COLO668 (cell line): Measurements from ENCODE around the gene AREG.

Experiments
- DNase-seq: peaks from one replicate; lab custom pipeline; 2025; ENCODE audit not compliant: unreplicated experiment; lab: John Stamatoyannopoulos, UW

The AREG gene

DNA sequence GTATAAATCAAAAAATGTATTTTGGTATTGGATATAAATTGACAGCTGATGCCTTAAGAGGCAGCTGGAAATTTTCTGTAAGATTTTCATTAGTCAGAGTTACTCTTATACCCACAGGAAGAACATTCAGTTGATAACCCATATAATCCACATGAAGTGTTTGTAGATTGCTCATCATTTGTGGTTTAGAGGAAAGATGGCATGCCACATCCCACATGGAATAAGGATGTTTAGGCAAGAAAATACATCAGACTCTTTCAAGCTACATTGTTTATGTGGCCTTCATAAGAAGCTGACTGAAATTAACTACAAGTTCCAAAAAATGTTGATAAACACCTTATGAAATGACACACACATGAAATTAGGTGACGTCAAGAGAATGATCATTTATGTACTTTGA is 56.6 kb downstream of the AREG start:
- DNase-seq = no peak

DNA sequence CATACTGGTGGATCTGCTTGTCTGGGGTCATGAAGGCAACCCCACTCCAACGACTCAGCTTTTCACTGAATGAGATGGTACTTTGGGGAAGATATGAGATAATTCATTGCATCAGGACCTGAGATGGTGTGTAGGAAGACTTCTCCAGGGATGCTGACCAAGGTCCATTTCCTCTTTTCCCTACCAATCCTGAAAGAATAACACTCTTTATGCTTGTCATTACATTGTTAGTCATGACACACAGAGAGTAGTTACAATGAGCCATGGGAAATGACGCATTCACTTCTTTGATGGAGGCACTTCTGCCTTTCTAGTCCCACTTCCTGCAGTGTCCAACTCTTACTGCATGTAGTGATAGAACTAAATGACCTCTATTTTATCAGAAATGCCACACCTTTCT is 58.6 kb downstream of the AREG start:
- DNase-seq = no peak

DNA sequence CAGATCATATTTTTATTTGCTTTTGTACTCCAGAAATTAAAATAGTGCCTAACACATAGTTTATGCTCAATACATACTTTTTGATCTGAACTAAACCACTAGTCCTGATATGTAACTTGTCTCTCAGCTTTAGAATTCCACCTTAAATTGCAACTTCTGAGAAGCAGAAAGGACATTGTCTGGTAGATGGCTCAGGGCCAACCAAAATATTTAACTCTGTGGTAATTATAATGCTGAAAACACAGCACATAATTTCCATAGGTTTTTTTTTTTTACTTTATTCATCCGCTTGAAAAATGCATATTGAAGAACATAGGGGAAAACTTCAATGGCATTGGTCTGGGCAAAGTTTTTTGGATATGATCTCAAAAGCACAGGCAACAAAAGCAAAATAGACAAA is 59.3 kb downstream of the AREG start:
- no peak for DNase-seq
